ENCODE data around the gene TCF4. TPM values are rescaled to one million over a fixed set of nuclear protein-coding genes. Genes with fewer than 3 reads are reported as not detected.

Gene TCF4
- total RNA-seq, 2 donors from 2014 or later, result 31.6 to 34.0 TPM

GRCh38 chr18:55427951-55428350, 160.0 kb downstream of the TCF4 start:
- intact Hi-C loops (cut with DNase I), result no loop called here
- WGBS, 2 donors, result 66 to 67% methylated on average over 1 of the region's 1 CpG

GRCh38 chr18:55425698-55426097, 162.3 kb downstream of the TCF4 start:
- no peaks in the 10 kb centered on the region for H3K36me3 ChIP-seq (replicated peaks in 1 of 2; ENCODE audit: insufficient read depth in 1 of 2, low read depth in 2 of 2)
- TF ChIP-seq, protein P1, sequence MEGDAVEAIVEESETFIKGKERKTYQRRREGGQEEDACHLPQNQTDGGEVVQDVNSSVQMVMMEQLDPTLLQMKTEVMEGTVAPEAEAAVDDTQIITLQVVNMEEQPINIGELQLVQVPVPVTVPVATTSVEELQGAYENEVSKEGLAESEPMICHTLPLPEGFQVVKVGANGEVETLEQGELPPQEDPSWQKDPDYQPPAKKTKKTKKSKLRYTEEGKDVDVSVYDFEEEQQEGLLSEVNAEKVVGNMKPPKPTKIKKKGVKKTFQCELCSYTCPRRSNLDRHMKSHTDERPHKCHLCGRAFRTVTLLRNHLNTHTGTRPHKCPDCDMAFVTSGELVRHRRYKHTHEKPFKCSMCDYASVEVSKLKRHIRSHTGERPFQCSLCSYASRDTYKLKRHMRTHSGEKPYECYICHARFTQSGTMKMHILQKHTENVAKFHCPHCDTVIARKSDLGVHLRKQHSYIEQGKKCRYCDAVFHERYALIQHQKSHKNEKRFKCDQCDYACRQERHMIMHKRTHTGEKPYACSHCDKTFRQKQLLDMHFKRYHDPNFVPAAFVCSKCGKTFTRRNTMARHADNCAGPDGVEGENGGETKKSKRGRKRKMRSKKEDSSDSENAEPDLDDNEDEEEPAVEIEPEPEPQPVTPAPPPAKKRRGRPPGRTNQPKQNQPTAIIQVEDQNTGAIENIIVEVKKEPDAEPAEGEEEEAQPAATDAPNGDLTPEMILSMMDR (IDR thresholded peaks at IDR 0.05), result no peak
- TF ChIP-seq POLR2A (IDR thresholded peaks at IDR 0.05), result no peak
- peaks cover 5% of the 10 kb centered on the region for H3K4me1 ChIP-seq
- intact Hi-C loops (cut with DNase I), result no loop called here
- no peak overlapping the region for H3K27ac ChIP-seq
- ATAC-seq (no peak), DNase-seq (no peak)
- H3K9me3 ChIP-seq, result no peaks in the 10 kb centered on the region
- H3K4me3 ChIP-seq, result no peak overlapping the region
- 85 to 86% methylated on average over 3 of the region's 3 CpGs for WGBS, 2 donors
- H3K27me3 ChIP-seq, result no peaks in the 10 kb centered on the region

More at GRCh38 chr18:55427951-55428350, 160.0 kb downstream of the TCF4 start:
- no peak for TF ChIP-seq POLR2A (IDR thresholded peaks at IDR 0.05)
- TF ChIP-seq, protein P1 (IDR thresholded peaks at IDR 0.05), result no peak
- Histone ChIP-seq H3K27ac (no peak overlapping the region), H3K4me3 (no peak overlapping the region), H3K9me3 (no peaks in the 10 kb centered on the region), H3K4me1 (no peaks in the 10 kb centered on the region), H3K27me3 (no peaks in the 10 kb centered on the region), H3K36me3 (replicated peaks in 1 of 2; ENCODE audit: insufficient read depth in 1 of 2, low read depth in 2 of 2) (no peaks in the 10 kb centered on the region)
- ATAC-seq (no peak), DNase-seq (no peak)

DNA sequence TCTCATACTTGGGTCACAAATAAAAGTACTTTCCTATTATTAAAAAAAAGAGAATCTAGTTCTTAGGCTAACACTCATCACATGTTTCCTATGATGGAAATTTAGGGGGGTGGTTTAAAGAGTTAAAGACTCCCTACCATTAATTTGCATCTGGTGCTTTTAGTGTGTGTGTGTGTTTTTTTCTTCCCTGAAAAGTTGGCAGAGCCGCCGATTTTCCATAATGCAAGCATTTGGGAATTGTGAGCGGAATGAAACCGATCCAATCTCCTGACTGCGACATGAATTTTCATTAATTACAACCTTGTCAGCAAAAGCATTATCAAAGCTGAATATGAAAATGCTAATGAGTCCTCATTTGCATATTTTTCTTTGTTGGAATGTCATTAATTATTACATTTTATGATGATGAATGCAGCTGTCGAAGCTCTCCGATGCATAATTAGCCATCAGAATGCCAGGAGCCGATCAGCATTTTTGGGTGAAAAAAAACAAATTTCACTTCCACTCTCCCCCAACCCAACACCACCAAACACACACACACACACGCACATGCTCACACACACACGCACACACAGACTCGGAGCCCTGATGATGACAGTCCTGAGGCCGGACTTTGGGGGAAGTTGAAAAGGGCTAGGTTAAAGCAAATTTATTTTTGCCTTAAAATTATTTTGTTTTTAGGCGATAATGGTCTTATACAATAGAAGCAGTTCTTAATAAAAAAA, 165.4 kb downstream of the TCF4 start:
- TF ChIP-seq, protein P1 (IDR thresholded peaks at IDR 0.05), result no peak
- TF ChIP-seq POLR2A (IDR thresholded peaks at IDR 0.05), result no peak
- H3K36me3 ChIP-seq (replicated peaks in 1 of 2; ENCODE audit: insufficient read depth in 1 of 2, low read depth in 2 of 2), result no peaks in the 10 kb centered on the region
- intact Hi-C loops (cut with DNase I), result no loop called here
- peaks cover 5% of the 10 kb centered on the region for H3K4me1 ChIP-seq
- H3K4me3 ChIP-seq, result no peak overlapping the region
- H3K27me3 ChIP-seq, result no peaks in the 10 kb centered on the region
- peak overlapping the region in 1 of 4 donors; percentile 39 for H3K27ac ChIP-seq
- DNase-seq, result no peak
- no peaks in the 10 kb centered on the region for H3K9me3 ChIP-seq
- no peak for ATAC-seq
- WGBS, 2 donors, result 81 to 82% methylated on average over 13 of the region's 13 CpGs

DNA sequence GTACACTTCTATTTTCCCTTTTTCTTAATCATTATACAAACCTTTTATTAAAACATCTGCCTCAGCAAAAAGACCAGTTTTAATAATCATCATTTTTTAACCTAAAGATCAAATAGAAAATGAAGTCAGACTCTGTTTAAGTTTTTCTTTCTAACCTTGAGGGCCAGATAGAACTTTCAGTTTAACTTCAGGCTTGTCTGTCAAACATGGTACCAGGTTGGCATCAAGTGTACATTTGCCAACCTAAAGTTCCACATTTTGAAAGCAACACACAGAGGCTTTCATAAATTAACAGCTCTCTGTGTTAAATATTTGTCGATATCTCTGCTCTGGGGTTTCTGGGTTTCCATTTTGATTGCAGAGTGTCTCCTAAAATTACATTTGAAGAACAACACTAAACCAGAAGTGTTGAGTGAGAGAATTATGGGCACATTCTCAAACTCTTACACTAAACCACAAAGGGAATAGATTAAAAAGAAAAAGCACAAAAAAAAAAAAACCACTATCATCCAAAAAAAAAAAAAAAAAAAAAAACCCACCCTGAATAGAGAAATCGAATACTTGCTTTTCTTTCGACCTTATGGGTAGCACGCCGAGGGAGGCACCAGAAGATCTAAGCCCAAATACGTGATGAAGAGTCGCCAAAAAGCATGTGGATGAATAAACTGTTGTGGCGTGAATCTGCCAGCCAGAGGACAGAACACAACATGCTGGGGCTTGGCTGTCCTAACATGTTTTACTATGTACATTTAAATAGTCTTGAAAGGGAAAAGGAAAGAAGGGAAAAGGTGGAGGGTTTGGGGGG, 166.2 kb downstream of the TCF4 start:
- H3K9me3 ChIP-seq, result no peaks in the 10 kb centered on the region
- peak overlapping the region in 1 of 4 donors; percentile 39 for H3K27ac ChIP-seq
- no peak for ATAC-seq
- 74 to 75% methylated on average over 8 of the region's 8 CpGs for WGBS, 2 donors
- no peaks in the 10 kb centered on the region for H3K36me3 ChIP-seq (replicated peaks in 1 of 2; ENCODE audit: insufficient read depth in 1 of 2, low read depth in 2 of 2)
- peaks cover 5% of the 10 kb centered on the region for H3K4me1 ChIP-seq
- TF ChIP-seq POLR2A (IDR thresholded peaks at IDR 0.05), result no peak
- TF ChIP-seq, protein P1 (IDR thresholded peaks at IDR 0.05), result no peak
- DNase-seq, result no peak
- intact Hi-C loops (cut with DNase I), result no loop called here
- H3K27me3 ChIP-seq, result no peaks in the 10 kb centered on the region
- no peak overlapping the region for H3K4me3 ChIP-seq
